Measurements from ENCODE around the gene TNNT3.
A peak's percentile ranks its signal among the peaks of the same experiment; 100 is the strongest.

Gene TNNT3

DNA sequence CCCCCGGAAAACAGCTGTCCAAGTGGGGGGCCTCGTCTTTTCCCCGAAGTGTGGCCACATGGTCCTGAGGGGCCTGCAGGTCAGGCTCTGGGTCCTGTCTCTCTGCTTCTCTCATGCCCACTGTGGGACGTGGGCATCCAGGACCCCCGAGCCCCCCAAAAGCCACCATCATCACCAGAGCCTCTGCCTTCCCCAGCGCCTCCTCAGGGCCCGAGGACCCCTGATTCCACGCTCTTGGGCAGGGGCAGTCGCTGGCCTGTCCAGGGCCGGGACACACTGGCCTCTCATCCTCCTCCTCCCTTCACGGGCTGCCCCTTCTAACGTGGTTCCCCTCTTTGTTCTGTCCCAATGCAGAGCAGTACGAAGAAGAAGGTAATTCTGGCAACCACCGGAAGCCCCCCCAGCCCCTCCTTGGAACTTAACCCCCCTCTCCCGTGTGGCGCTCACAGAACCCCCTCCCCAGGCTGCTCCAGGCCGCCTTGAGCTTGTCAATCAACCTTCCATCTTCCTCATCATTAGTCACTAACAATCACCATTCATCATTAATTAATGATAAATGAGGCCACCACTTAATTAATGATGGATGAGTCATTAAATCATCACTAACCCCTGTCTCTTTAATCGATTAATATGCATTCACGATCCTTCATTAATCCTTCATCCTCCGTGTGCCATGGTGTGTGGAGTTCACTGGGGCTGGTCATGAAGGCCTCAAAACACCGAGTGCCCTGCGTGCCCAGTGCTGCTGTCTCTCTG is 3.9 kb downstream of the TNNT3 start:
- DNase-seq (ENCODE audit: low spot score), result no peak

- DNase-seq (ENCODE audit: low spot score), result no peak
Observed at GRCh38 chr11:1924181-1924580, 4.7 kb downstream of the TNNT3 start.

- no peak for DNase-seq (ENCODE audit: low spot score)
Observed at GRCh38 chr11:1924646-1925372, 5.3 kb downstream of the TNNT3 start.

DNA sequence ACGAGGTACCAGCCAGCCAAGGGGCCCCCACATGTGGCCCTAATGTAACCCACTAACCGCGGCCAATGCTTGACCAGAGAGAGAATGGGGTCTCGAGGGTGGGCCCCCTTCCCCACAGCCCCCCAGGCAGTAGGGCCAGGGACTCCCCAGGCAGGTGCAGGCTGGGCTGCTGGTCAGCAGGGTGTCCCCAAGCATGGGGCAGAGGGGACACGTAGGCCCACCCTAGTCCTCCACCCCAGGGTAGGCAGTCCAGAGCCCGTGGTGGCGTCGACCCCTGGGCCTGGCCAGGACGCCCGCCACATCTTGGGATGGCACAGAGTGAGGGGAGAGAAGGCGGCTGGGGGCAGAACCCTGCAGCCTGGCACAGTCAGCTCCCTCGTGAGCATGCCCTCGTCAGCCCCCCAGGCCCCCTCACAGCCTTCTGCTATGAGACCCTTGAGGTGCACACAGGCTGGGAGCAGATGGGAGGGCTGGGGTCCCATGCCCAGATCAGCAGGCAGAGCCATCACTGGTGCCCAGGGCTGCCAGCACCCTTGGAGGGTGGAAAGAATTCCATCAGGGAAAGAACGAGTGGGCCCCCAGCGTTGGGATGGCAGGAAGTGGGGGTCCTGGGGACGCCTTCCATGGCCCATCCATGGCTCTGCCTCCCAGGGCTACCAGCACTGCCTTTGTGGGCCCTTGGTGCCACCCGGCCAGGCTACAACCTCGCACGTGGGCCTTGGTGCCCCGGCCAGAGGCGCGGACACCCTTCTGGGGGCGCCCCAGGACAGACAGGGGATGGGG is 6.1 kb downstream of the TNNT3 start:
- no peak for DNase-seq (ENCODE audit: low spot score)

- DNase-seq (ENCODE audit: low spot score), result no peak
Observed at GRCh38 chr11:1926156-1927025, 6.9 kb downstream of the TNNT3 start.

DNA sequence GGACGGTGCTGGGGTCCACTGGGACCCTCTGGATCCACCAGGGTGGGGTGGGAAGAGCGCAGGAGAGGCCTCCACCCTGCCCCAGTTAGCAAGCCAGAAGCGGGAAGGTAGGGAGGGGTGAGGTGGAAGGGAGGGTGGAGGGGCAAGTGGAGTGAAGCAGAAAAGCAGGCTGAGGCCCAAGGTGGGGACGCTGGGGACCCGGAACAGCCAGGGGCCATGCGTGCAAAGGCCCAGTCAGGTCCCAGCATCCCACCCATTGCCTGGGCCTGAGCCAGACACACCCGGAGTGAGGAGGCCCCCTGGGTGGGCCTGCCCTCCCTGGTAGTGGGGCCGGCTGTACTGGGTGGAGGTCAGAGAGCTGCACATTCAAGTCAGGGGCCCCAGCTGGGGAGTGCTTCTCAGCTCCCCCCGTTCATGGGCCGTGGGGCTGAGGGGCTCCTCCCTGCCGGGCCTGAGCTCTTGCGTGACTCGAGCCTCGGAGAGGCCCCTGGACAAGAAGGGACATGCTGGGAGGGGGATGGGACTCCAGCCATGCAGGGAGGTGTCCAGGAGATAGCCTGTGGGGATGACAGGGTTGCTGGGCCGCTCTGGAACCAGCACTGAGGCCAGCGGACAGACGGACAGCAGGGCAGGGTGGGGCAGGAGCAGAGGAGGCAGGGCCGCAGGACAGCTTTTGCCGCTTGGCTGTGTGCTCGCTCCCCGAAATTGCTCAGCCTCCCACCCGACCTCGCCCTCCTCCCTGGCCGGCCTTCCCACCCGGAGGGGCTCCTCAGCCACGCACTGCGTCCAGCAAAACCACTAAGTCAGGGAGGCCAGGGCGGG is 7.7 kb downstream of the TNNT3 start:
- DNase-seq (ENCODE audit: low spot score), result no peak

GRCh38 chr11:1927848-1928469 is 8.5 kb downstream of the TNNT3 start:
- no peak for DNase-seq (ENCODE audit: low spot score)

GRCh38 chr11:1928470-1928890 is 9.0 kb downstream of the TNNT3 start:
- DNase-seq (ENCODE audit: low spot score), result no peak

GRCh38 chr11:1928891-1929541 is 9.5 kb downstream of the TNNT3 start:
- no peak for DNase-seq (ENCODE audit: low spot score)

DNA sequence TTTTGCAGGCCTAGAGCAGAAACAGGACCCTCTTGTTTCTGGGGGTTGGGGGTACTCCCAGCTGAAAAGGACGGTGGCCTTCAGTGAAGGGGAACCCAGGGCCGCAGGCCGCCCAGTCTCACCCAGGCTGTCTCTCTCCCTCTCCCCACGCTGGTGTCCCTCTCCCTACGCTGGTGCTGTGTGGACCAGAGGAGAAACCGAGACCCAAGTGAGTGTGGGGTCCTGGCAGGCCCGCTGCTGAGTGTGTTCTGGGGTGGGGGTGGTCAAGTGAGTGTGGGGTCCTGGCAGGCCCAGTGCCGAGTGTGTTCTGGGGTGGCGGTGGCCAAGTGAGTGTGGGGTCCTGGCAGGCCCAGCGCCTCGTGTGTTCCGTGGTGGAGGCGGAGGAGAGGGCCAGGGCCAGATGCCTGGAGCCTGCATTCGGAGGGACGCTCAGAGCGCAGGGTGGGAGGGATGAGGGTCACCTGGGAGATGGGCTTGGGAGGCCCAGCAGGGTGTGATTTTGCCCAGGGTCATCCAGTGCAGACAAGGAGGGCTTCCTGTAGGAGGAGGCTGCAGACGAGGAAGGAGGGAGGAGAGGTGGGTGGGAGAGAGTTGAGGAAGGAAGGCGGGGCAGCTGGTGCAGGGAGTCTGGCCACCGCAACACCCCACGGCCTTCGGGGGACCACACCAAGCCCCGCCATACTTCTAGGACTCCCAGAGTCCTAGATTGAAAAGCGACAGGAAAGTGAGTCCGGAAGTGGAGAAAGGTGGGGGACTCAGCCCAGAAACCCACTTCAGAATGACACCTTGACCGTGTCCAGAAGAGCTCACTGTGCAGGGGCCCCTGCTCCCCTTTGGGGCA is 10.3 kb downstream of the TNNT3 start:
- no peak for DNase-seq (ENCODE audit: low spot score)

- DNase-seq (ENCODE audit: low spot score), result no peak
Observed at GRCh38 chr11:1930462-1930830, 10.9 kb downstream of the TNNT3 start.

DNA sequence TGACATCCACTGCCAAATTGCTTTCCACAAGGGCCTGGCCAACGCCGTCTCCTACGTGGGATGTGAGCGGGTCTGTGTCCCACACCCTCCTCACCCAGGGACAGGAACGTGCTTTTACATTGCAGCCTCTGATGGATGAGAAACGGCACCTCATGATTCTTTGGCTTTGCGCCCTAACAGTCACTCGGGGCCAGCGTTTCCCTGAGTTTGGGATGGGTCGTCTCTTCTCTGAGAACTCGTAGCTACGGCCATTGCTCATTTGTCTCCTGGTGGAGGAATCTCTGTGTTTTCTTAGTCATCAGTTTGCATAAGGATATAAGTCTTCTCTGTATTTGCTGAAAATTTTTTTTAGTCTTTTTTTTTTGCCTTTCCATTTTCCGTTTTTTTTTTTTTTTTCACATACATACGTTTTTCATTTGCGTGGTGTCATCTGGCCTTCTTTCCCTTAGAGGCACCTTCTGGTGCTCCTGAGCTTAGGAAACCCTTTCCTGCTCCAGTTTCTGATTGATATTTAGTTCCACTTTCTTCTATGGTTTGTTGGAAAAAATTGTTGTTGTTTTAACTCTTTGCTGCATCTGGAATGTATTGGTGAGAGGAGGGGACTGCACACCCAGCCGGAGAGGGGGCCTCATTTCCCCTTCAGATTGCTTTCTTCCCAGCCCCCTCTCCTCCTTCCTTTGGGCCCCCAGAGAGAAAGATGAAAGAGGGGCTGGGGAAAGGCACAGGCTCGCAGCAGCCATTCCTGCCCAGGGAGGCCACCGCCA is 12.0 kb downstream of the TNNT3 start:
- peak; percentile 43 for DNase-seq (ENCODE audit: low spot score)

DNA sequence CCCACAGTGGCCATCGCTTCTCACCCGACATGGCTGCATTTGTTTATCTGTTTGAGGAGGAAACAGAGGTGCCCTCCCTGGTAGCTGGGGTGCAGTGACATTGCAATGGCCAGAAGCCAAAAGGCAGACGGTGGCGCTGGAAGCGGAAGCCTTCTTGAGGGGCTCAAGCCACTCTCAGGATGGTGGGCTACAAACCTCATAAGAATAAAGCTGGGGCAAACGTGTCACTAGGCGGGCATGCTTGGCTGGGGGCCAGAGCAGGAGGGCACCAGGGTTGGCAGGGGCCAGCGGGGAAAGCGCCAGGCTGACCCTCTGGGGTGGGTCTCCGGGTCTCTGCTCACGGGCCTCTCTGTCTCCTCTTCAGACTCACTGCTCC is 12.6 kb downstream of the TNNT3 start:
- no peak for DNase-seq (ENCODE audit: low spot score)

DNA sequence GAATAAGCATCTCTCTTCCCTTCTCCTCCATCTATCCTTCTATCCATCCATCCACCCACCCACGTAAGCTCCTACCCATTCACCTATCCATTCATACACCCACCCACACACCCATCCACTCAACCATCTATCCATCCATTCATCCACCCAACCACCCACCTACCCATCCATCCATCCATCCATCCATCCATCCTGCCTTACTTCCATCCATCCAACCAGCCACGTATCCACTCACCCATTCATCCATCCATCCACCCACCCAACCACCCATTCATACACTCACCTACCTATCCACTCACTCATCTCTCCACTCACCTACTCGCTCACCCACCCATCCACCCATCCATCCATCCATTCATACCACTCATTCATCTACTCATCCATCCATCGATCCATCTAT is 13.2 kb downstream of the TNNT3 start:
- no peak for DNase-seq (ENCODE audit: low spot score)

DNA sequence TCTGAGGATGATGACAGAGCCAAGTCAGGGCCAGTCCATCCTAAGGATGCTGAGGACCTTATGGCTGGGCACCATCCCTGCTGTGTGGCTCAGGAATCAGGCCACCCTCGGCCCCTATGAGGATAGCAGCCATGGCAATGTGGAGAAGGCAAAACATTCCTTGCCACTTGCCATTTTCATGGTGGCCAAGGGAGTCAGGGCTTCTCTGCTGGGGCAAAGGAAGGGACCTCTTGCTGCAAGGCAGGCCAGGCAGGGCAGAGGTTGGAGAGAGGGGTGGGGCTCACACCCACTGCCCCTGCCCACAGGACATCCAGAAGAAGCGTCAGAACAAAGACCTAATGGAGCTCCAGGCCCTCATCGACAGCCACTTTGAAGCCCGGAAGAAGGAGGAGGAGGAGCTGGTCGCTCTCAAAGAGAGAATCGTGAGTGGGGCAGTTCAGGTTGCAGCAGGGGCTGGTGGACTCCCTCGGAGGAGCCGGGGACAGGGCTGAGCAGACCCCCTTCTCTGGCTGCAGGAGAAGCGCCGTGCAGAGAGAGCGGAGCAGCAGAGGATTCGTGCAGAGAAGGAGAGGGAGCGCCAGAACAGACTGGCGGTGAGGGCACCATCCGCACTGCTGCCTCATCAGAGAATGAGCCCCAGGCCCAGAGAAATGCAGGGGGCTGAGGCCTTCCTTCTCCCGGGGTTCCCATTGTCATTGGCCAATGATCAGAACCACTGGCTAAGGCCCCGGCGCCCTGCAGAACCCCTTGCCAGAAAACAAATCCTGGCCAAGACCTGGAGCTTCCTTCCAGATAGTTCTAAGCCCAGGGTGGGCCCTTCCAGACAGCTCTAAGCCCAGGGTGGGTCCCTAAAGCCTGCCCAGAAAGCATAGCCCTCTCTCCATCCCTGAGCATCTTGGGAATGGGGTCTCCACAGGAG is 14.2 kb downstream of the TNNT3 start:
- no peak for DNase-seq (ENCODE audit: low spot score)

DNA sequence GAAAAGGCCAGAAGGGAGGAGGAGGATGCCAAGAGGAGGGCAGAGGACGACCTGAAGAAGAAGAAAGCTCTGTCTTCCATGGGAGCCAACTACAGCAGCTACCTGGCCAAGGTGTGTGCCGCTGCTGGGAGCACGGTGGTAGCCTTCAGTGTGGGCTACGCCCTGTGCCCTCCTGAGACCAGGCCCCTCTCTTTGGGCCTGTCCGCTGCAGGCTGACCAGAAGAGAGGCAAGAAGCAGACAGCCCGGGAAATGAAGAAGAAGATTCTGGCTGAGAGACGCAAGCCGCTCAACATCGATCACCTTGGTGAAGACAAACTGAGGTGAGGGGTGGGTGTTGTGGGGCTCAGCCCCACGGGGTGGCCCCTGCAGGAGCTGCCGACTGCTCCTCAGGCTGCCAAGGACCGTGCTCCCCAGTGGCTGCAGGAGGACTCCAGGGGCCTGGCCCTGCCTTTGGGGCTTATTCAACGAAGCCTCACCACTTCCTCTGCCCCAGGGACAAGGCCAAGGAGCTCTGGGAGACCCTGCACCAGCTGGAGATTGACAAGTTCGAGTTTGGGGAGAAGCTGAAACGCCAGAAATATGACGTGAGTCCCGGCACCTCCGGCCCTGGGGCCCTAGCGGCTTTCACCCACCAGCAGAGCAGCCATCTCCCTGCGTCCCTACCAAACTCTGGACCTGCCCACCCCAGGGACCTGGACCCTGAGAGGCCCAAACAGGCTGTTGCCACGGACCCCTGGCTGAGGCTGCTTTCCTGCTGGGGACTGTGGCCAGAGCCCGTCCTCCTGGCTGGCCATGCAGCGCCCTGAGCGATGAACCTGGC is 15.0 kb downstream of the TNNT3 start:
- no peak for DNase-seq (ENCODE audit: low spot score)

Measured in hepatic stellate cell (primary cell).